HepG2 (cell line): ENCODE data around the gene TADA2B. TPM values are rescaled to one million over a fixed set of nuclear protein-coding genes. Genes with fewer than 3 reads are reported as not detected.

Experiments used
- ZNF687 ChIP-seq: sonication (generic); formaldehyde crosslinking; IDR thresholded peaks from 2 replicates; pipeline ENCODE4 v1.5.1; 2020; ENCODE audit warnings: mild to moderate bottlenecking, missing genetic modification reagents, moderate library complexity
- ZNF691 ChIP-seq: sonication (generic); formaldehyde crosslinking; IDR thresholded peaks from 2 replicates; pipeline ENCODE4 v1.4.0; 2020; ENCODE audit warnings: missing genetic modification reagents, low read depth, mild to moderate bottlenecking, borderline replicate concordance
- ZNF784 ChIP-seq: sonication (generic); formaldehyde crosslinking; IDR thresholded peaks from 2 replicates; pipeline ENCODE4 v1.5.1; 2020; ENCODE audit warnings: missing genetic modification reagents, mild to moderate bottlenecking, borderline replicate concordance
- polyA plus RNA-seq, 8 experiments: library from polyadenylated mRNA; depleted of rRNA in 3 of 8; stranded (reverse) in 7 of 8; unstranded in 1 of 8; fragments of >200 nt; fragmentation: Illumina TruSeq in 4 of 8; extraction: Trizol in 4 of 8; gene quantifications; 2 replicates each; pipeline versions ENCODE4 v1.2.1 to v1.2.3, GENCODE V29; 2011 to 2016; ENCODE audit warnings: low read depth in 4 of 8, missing spikeins in 1 of 8, mixed read lengths in 1 of 8; ENCODE audit not compliant: insufficient read depth in 1 of 8
- total RNA-seq, 5 experiments: library from RNA; depleted of rRNA; stranded (reverse); fragments of >200 nt; fragmentation: Illumina TruSeq; extraction: Trizol; gene quantifications; 2 replicates each; pipeline ENCODE4 v1.2.3, GENCODE V29; 2016; ENCODE audit warnings: low read depth in 1 of 5
- TF ChIP-seq, protein P1 (sequence below): sonication (generic); formaldehyde crosslinking; IDR thresholded peaks from 2 replicates; pipeline ENCODE4 v1.5.1; 2020; ENCODE audit warnings: mild to moderate bottlenecking, missing genetic modification reagents, borderline replicate concordance

TADA2B gene
- total and polyA plus RNA-seq, 2 of the 13 experiments (the other 11 are each of a cell fraction or from before 2014, with no cell fraction given): 4.6 to 8.9 TPM

- TF ChIP-seq, protein P1, sequence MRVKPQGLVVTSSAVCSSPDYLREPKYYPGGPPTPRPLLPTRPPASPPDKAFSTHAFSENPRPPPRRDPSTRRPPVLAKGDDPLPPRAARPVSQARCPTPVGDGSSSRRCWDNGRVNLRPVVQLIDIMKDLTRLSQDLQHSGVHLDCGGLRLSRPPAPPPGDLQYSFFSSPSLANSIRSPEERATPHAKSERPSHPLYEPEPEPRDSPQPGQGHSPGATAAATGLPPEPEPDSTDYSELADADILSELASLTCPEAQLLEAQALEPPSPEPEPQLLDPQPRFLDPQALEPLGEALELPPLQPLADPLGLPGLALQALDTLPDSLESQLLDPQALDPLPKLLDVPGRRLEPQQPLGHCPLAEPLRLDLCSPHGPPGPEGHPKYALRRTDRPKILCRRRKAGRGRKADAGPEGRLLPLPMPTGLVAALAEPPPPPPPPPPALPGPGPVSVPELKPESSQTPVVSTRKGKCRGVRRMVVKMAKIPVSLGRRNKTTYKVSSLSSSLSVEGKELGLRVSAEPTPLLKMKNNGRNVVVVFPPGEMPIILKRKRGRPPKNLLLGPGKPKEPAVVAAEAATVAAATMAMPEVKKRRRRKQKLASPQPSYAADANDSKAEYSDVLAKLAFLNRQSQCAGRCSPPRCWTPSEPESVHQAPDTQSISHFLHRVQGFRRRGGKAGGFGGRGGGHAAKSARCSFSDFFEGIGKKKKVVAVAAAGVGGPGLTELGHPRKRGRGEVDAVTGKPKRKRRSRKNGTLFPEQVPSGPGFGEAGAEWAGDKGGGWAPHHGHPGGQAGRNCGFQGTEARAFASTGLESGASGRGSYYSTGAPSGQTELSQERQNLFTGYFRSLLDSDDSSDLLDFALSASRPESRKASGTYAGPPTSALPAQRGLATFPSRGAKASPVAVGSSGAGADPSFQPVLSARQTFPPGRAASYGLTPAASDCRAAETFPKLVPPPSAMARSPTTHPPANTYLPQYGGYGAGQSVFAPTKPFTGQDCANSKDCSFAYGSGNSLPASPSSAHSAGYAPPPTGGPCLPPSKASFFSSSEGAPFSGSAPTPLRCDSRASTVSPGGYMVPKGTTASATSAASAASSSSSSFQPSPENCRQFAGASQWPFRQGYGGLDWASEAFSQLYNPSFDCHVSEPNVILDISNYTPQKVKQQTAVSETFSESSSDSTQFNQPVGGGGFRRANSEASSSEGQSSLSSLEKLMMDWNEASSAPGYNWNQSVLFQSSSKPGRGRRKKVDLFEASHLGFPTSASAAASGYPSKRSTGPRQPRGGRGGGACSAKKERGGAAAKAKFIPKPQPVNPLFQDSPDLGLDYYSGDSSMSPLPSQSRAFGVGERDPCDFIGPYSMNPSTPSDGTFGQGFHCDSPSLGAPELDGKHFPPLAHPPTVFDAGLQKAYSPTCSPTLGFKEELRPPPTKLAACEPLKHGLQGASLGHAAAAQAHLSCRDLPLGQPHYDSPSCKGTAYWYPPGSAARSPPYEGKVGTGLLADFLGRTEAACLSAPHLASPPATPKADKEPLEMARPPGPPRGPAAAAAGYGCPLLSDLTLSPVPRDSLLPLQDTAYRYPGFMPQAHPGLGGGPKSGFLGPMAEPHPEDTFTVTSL (CRISPR knock-in tag): no peak
- no peak for TF ChIP-seq ZNF687 (CRISPR knock-in tag)
- TF ChIP-seq ZNF691 (CRISPR knock-in tag): no peak
- TF ChIP-seq ZNF784 (CRISPR knock-in tag): no peak
Observed at GRCh38 chr4:7027913-7028312, 15.3 kb upstream of the TADA2B start (continued).
